ENCODE measurements around the gene SLC25A25.

DNA sequence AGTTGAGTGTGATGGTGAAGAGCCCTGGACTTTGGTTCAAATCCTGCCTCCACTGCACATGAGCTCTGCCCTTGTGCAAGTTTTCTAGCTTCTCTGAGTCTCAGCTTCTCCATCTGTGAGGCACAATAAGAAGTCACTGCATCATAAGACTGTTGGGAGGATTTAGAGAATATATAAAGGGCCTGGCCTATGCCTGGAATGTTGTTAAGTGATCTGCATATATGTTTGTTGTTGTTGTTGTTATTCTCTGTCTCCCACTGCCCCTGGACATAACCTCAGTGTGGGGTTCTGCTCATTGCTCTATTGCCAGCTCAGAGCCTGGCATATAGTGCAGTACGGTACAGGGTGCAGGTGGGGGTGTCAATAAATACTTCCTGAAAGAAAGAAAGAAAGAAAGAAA is 46.9 kb upstream of the SLC25A25 start:
- no peak for TF ChIP-seq ATF3 (IDR thresholded peaks at IDR 0.05; ENCODE audit: insufficient read depth, low read depth, low read length)
- no peak for TF ChIP-seq POLR2A (IDR thresholded peaks at IDR 0.05; ENCODE audit: control extremely low read depth in 1 of 2, low read depth in 2 of 2, low read length in 2 of 2)
- TF ChIP-seq CEBPB (IDR thresholded peaks at IDR 0.05; ENCODE audit: low read depth, low read length), result no peak
- no peak for TF ChIP-seq NRF1 (IDR thresholded peaks at IDR 0.05; ENCODE audit: low read depth, low read length)
- TF ChIP-seq, protein P1, sequence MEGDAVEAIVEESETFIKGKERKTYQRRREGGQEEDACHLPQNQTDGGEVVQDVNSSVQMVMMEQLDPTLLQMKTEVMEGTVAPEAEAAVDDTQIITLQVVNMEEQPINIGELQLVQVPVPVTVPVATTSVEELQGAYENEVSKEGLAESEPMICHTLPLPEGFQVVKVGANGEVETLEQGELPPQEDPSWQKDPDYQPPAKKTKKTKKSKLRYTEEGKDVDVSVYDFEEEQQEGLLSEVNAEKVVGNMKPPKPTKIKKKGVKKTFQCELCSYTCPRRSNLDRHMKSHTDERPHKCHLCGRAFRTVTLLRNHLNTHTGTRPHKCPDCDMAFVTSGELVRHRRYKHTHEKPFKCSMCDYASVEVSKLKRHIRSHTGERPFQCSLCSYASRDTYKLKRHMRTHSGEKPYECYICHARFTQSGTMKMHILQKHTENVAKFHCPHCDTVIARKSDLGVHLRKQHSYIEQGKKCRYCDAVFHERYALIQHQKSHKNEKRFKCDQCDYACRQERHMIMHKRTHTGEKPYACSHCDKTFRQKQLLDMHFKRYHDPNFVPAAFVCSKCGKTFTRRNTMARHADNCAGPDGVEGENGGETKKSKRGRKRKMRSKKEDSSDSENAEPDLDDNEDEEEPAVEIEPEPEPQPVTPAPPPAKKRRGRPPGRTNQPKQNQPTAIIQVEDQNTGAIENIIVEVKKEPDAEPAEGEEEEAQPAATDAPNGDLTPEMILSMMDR (IDR thresholded peaks at IDR 0.05; ENCODE audit: control extremely low read depth in 1 of 3, insufficient read depth in 1 of 3, low read depth in 1 of 3, low read length in 3 of 3), result no peak
- no peak for TF ChIP-seq TAF1 (IDR thresholded peaks at IDR 0.05; ENCODE audit: low read depth, low read length)
- no peak for TF ChIP-seq POLR2AphosphoS5 (IDR thresholded peaks at IDR 0.05; ENCODE audit: low read depth, low read length)
- TF ChIP-seq CHD1 (IDR thresholded peaks at IDR 0.05; ENCODE audit: low read depth, low read length), result no peak
- no peak for TF ChIP-seq SUZ12 (IDR thresholded peaks at IDR 0.05; ENCODE audit: low read length)
- TF ChIP-seq, protein P2, sequence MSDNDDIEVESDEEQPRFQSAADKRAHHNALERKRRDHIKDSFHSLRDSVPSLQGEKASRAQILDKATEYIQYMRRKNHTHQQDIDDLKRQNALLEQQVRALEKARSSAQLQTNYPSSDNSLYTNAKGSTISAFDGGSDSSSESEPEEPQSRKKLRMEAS (IDR thresholded peaks at IDR 0.05), result no peak
